H9 (cell line): ENCODE data around the gene TRABD2B. TPM values are rescaled to one million over a fixed set of nuclear protein-coding genes. Genes with fewer than 3 reads are reported as not detected.

ENCODE experiments used
- DNase-seq: peaks from one replicate; pipeline ENCODE4 v3.0.0-alpha.2; 2017
- H2AFZ ChIP-seq: one replicate; pipeline ENCODE4 v1.6.1; 2013; ENCODE audit warnings: mild to moderate bottlenecking, low read length, control low read depth, moderate library complexity
- H2AK5ac ChIP-seq: 2 replicates; pipeline ENCODE4 v1.6.1; 2013; ENCODE audit warnings: low read length, control low read depth, mixed read lengths; ENCODE audit not compliant: insufficient read length
- H2BK120ac ChIP-seq: one replicate; pipeline ENCODE4 v1.6.1; 2013; ENCODE audit warnings: low read depth, mild to moderate bottlenecking, low read length, control low read depth, inconsistent platforms; ENCODE audit not compliant: poor library complexity, severe bottlenecking
- H2BK12ac ChIP-seq: 2 replicates; pipeline ENCODE4 v1.6.1; 2013; ENCODE audit warnings: low read length, control low read depth, mixed read lengths, low read depth; ENCODE audit not compliant: insufficient read length
- H2BK15ac ChIP-seq: 2 replicates; pipeline ENCODE4 v1.6.1; 2013; ENCODE audit warnings: low read depth, low read length, control low read depth
- H2BK20ac ChIP-seq: one replicate; pipeline ENCODE4 v1.6.1; 2013; ENCODE audit warnings: low read depth, mild to moderate bottlenecking, low read length, control low read depth, inconsistent platforms; ENCODE audit not compliant: poor library complexity, severe bottlenecking
- H2BK5ac ChIP-seq: 2 replicates; pipeline ENCODE4 v1.6.1; 2013; ENCODE audit warnings: low read length, control low read depth, mixed read lengths; ENCODE audit not compliant: insufficient read length
- H3K14ac ChIP-seq: 2 replicates; pipeline ENCODE4 v1.6.1; 2013; ENCODE audit warnings: low read length, control low read depth; ENCODE audit not compliant: insufficient read depth
- H3K18ac ChIP-seq: 2 replicates; pipeline ENCODE4 v1.6.1; 2013; ENCODE audit warnings: low read depth, mild to moderate bottlenecking, mixed read lengths, low read length, control low read depth; ENCODE audit not compliant: insufficient read length
- H3K23ac ChIP-seq: 2 replicates; pipeline ENCODE4 v1.6.1; 2013; ENCODE audit warnings: low read length, control low read depth, mixed read lengths, low read depth; ENCODE audit not compliant: insufficient read length
- H3K23me2 ChIP-seq: 2 replicates; pipeline ENCODE4 v1.6.1; 2013; ENCODE audit warnings: low read depth, mild to moderate bottlenecking, mixed read lengths, low read length, control low read depth; ENCODE audit not compliant: insufficient read length, poor library complexity, severe bottlenecking
- H3K27ac ChIP-seq: 2 replicates; pipeline ENCODE4 v1.5.1; 2013; ENCODE audit warnings: low read length, control low read depth, mixed read lengths, low read depth; ENCODE audit not compliant: insufficient read length
- H3K27me3 ChIP-seq: 2 replicates; pipeline ENCODE4 v1.6.1; 2013; ENCODE audit warnings: low read length, control low read depth, inconsistent platforms; ENCODE audit not compliant: insufficient read depth
- H3K4ac ChIP-seq: 2 replicates; pipeline ENCODE4 v1.6.1; 2013; ENCODE audit warnings: low read depth, mild to moderate bottlenecking, control low read depth, inconsistent platforms, low read length, moderate library complexity
- H3K4me1 ChIP-seq: 2 replicates; pipeline ENCODE4 v1.6.1; 2013; ENCODE audit warnings: low read length, control low read depth, inconsistent platforms; ENCODE audit not compliant: insufficient read depth
- H3K4me2 ChIP-seq: 2 replicates; pipeline ENCODE4 v1.6.1; 2013; ENCODE audit warnings: low read length, control low read depth, mixed read lengths; ENCODE audit not compliant: insufficient read length, insufficient read depth
- H3K56ac ChIP-seq: 2 replicates; pipeline ENCODE4 v1.6.1; 2013; ENCODE audit warnings: low read depth, mild to moderate bottlenecking, mixed read lengths, low read length, control low read depth; ENCODE audit not compliant: insufficient read length
- H3K79me1 ChIP-seq: 2 replicates; pipeline ENCODE4 v1.6.1; 2013; ENCODE audit warnings: low read depth, mild to moderate bottlenecking, moderate library complexity, low read length, control low read depth, inconsistent platforms; ENCODE audit not compliant: insufficient read depth, poor library complexity, severe bottlenecking
- H3K79me2 ChIP-seq: 2 replicates; pipeline ENCODE4 v1.6.1; 2013; ENCODE audit warnings: low read length, control low read depth, inconsistent platforms; ENCODE audit not compliant: insufficient read depth
- H3K9ac ChIP-seq: 2 replicates; pipeline ENCODE4 v1.6.1; 2013; ENCODE audit warnings: low read length, control low read depth, mixed read lengths; ENCODE audit not compliant: insufficient read length; ENCODE audit errors: extremely low read depth
- H3K9me3 ChIP-seq: one replicate; pipeline ENCODE4 v1.6.1; 2013; ENCODE audit warnings: low read depth, low read length, inconsistent platforms; ENCODE audit not compliant: control insufficient read depth
- H3T11ph ChIP-seq: one replicate; pipeline ENCODE4 v1.6.1; 2013; ENCODE audit warnings: mild to moderate bottlenecking, low read length, control low read depth, inconsistent platforms
- H4K20me1 ChIP-seq: one replicate; pipeline ENCODE4 v1.6.1; 2013; ENCODE audit not compliant: control insufficient read depth, insufficient read length, insufficient read depth
- H4K5ac ChIP-seq: 2 replicates; pipeline ENCODE4 v1.6.1; 2013; ENCODE audit warnings: low read depth, mild to moderate bottlenecking, mixed read lengths, low read length, control low read depth; ENCODE audit not compliant: insufficient read length
- H4K8ac ChIP-seq: replicated peaks from 2 replicates; pipeline ENCODE4 v1.6.1; 2013; ENCODE audit warnings: low read length, control low read depth, mixed read lengths, low read depth; ENCODE audit not compliant: insufficient read length
- H4K91ac ChIP-seq: 2 replicates; pipeline ENCODE4 v1.6.1; 2013; ENCODE audit warnings: low read depth, mild to moderate bottlenecking, moderate library complexity, mixed read lengths, low read length, control low read depth; ENCODE audit not compliant: insufficient read length
- H3K27ac Mint-ChIP-seq, 3 experiments: 2 replicates in 2 of 3; 3 replicates in 1 of 3; pipeline ENCODE4 v1.8.0; 2020 to 2021; ENCODE audit warnings: mixed read lengths in 3 of 3, mild to moderate bottlenecking in 1 of 3, moderate library complexity in 1 of 3
- H3K27me3 Mint-ChIP-seq: 2 replicates; pipeline ENCODE4 v1.8.0; 2021; ENCODE audit warnings: low read depth, mild to moderate bottlenecking, moderate library complexity, mixed read lengths
- H3K36me3 Mint-ChIP-seq, 3 experiments: 2 replicates in 2 of 3; 3 replicates in 1 of 3; pipeline ENCODE4 v1.8.0; 2020 to 2021; ENCODE audit warnings: low read depth in 3 of 3, mixed read lengths in 3 of 3; ENCODE audit not compliant: insufficient read depth in 1 of 3
- H3K4me1 Mint-ChIP-seq, 2 experiments: 2 replicates each; pipeline ENCODE4 v1.8.0; 2020; ENCODE audit warnings: mixed read lengths in 2 of 2
- H3K4me3 Mint-ChIP-seq, 2 experiments: 2 replicates in 1 of 2; 3 replicates in 1 of 2; pipeline ENCODE4 v1.8.0; 2020 to 2021; ENCODE audit warnings: mild to moderate bottlenecking in 2 of 2, mixed read lengths in 2 of 2, moderate library complexity in 1 of 2
- H3K9me3 Mint-ChIP-seq, 2 experiments: 2 replicates in 1 of 2; 3 replicates in 1 of 2; pipeline ENCODE4 v1.8.0; 2020; ENCODE audit warnings: mild to moderate bottlenecking in 2 of 2, mixed read lengths in 2 of 2, moderate library complexity in 1 of 2
- CTCF ChIP-seq: fragments of 200-600 bp; sonication (generic); conservative IDR thresholded peaks from 3 replicates; pipeline ENCODE4 v1.8.0; 2021; ENCODE audit warnings: antibody characterized with exemption, mild to moderate bottlenecking
- WGBS: extraction: QIAGEN DNeasy Blood & Tissue Kit; methylation state at CpG from one replicate; pipeline ENCODE4 v1.1.7; 2013; ENCODE audit warnings: missing lambda C conversion rate, low lambda C conversion rate, mixed read lengths; ENCODE audit not compliant: insufficient read length; ENCODE audit errors: extremely low coverage; 5-methylcytosine and 5-hydroxymethylcytosine counted together
- total RNA-seq: library from RNA; stranded (reverse); gene quantifications from 2 replicates; pipeline ENCODE4 v1.2.1, GENCODE V29; 2021

Gene TRABD2B
- total RNA-seq, 1 experiment from 2014 or later: 2.3 TPM

GRCh38 chr1:47906527-47907176 lies 90.5 kb downstream of the TRABD2B start:
- H3K4me1 ChIP-seq: no peaks in the 10 kb centered on the region
- no peak for DNase-seq
- H3K18ac ChIP-seq: no peak overlapping the region
- H3K23ac ChIP-seq: no peak overlapping the region
- no peak overlapping the region for H4K8ac ChIP-seq
- H3K27me3 ChIP-seq: no peaks in the 10 kb centered on the region
- Mint-ChIP-seq H3K9me3 (no peaks in the 10 kb centered on the region; a peak in 1 of 5 replicates), H3K27me3 (no peaks in the 10 kb centered on the region; the same call in 1 of the 2 replicates), H3K27ac (no peak overlapping the region), H3K4me3 (no peak overlapping the region), H3K36me3 (no peaks in the 10 kb centered on the region), H3K4me1 (peaks cover 13 to 14% of the 10 kb centered on the region in 2 experiments)
- no peak overlapping the region; the same call in 1 of the 2 replicates for H3K14ac ChIP-seq
- no peaks in the 10 kb centered on the region for H3K79me2 ChIP-seq
- no peak overlapping the region for H2AK5ac ChIP-seq
- H3K23me2 ChIP-seq: no peaks in the 10 kb centered on the region
- no peak overlapping the region for H2AFZ ChIP-seq
- no peak overlapping the region for H2BK5ac ChIP-seq
- no peaks in the 10 kb centered on the region for H4K20me1 ChIP-seq
- no peak overlapping the region for H3T11ph ChIP-seq
- no peak overlapping the region for H4K5ac ChIP-seq
- no peak overlapping the region for H2BK15ac ChIP-seq
- H3K9ac ChIP-seq: no peak overlapping the region
- H3K27ac ChIP-seq: no peak overlapping the region
- WGBS: no CpG with 5 or more reads among the region's 14 CpGs
- no peaks in the 10 kb centered on the region for H3K9me3 ChIP-seq
- no peak overlapping the region for H4K91ac ChIP-seq
- no peak overlapping the region for H2BK20ac ChIP-seq
- no peak overlapping the region for H2BK12ac ChIP-seq
- no peak overlapping the region for H2BK120ac ChIP-seq
- H3K79me1 ChIP-seq: no peaks in the 10 kb centered on the region
- TF ChIP-seq CTCF: no peak
- no peak overlapping the region for H3K4me2 ChIP-seq
- H3K56ac ChIP-seq: no peak overlapping the region
- no peak overlapping the region for H3K4ac ChIP-seq
